HG03432 (cell line): ENCODE results near the gene RIMBP3C.
"Not testable (repeated sequence)": the region's sequence is repeated elsewhere in the genome, so short reads cannot be mapped to it uniquely, and the experiment has no call there.

Experiments
- ATAC-seq: cut with Tn5 transposase; IDR thresholded peaks from one replicate; pipeline ENCODE4 v1.9.1; 2021; ENCODE audit warnings: mild to moderate bottlenecking, moderate library complexity; ENCODE audit not compliant: unreplicated experiment

RIMBP3C gene

GRCh38 chr22:21526705-21527500, 24.4 kb downstream of the RIMBP3C start:
- ATAC-seq = not testable (repeated sequence)

GRCh38 chr22:21516970-21517764, 34.1 kb downstream of the RIMBP3C start:
- peak; percentile 81 for ATAC-seq

- ATAC-seq = not testable (repeated sequence)
These were observed 34.7 kb downstream of the RIMBP3C start for GRCh38 chr22:21516522-21516921.

- ATAC-seq = not testable (repeated sequence)
These were observed 36.0 kb downstream of the RIMBP3C start for GRCh38 chr22:21515234-21515633.

- ATAC-seq = not testable (repeated sequence)
These were observed 37.1 kb downstream of the RIMBP3C start for GRCh38 chr22:21514117-21514516.

- ATAC-seq = not testable (repeated sequence)
These were observed 39.2 kb downstream of the RIMBP3C start for GRCh38 chr22:21512022-21512421.

- not testable (repeated sequence) for ATAC-seq
These were observed 40.9 kb downstream of the RIMBP3C start for GRCh38 chr22:21510397-21510796.

- ATAC-seq = not testable (repeated sequence)
These were observed 51.4 kb downstream of the RIMBP3C start for GRCh38 chr22:21499623-21500506.

- ATAC-seq = not testable (repeated sequence)
These were observed 52.8 kb downstream of the RIMBP3C start for GRCh38 chr22:21498489-21498888.

GRCh38 chr22:21497984-21498383, 53.3 kb downstream of the RIMBP3C start:
- not testable (repeated sequence) for ATAC-seq
